Measurements from ENCODE around the gene CNTNAP2.

The CNTNAP2 gene

GRCh38 chr7:147300293-147300692 is 1183.7 kb downstream of the CNTNAP2 start:
- H3K9me3 ChIP-seq (ENCODE audit: insufficient read depth, low read length): no peaks in the 10 kb centered on the region
- H3K4me1 ChIP-seq (ENCODE audit: insufficient read depth, insufficient read length): no peaks in the 10 kb centered on the region
- DNase-seq (ENCODE audit: low read depth, low spot score): no peak
- TF ChIP-seq YY1 (IDR thresholded peaks at IDR 0.05; ENCODE audit: insufficient read depth, insufficient read length): no peak
- no peak for TF ChIP-seq SUZ12 (IDR thresholded peaks at IDR 0.05; ENCODE audit: extremely low read depth, insufficient read depth, insufficient read length)
- no peaks in the 10 kb centered on the region for H3K36me3 ChIP-seq (ENCODE audit: insufficient read depth, insufficient read length, low read length)
- H3K27me3 ChIP-seq (ENCODE audit: insufficient read depth, insufficient read length): no peaks in the 10 kb centered on the region
- no peak overlapping the region for H3K9ac ChIP-seq (ENCODE audit: insufficient read length, low read depth)
- no peak overlapping the region for H3K4me3 ChIP-seq (ENCODE audit: insufficient read length, low read depth)

DNA sequence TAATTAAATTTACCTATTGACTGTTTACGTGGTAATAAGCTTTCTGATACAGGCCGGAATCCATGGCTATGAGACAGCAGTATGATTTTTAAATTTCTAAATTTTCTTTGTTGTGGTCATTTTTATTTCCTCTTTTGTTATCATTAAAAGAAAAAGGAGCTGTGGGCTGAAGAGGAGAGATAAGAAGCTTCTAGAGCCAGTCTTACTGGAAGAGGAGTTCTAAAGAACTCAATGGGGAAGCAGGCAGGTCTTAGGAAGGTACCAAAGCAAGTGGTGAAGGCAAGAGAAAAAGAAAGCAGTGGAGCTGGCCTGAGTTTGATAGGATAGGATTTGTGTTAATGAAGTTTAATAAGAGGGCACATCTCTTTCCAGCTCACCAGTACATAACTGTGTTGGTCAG is 1187.8 kb downstream of the CNTNAP2 start:
- Histone ChIP-seq H3K4me3 (ENCODE audit: insufficient read length, low read depth) (no peak overlapping the region), H3K9me3 (ENCODE audit: insufficient read depth, low read length) (no peaks in the 10 kb centered on the region), H3K27me3 (ENCODE audit: insufficient read depth, insufficient read length) (no peaks in the 10 kb centered on the region), H3K36me3 (ENCODE audit: insufficient read depth, insufficient read length, low read length) (no peaks in the 10 kb centered on the region), H3K4me1 (ENCODE audit: insufficient read depth, insufficient read length) (no peaks in the 10 kb centered on the region), H3K9ac (ENCODE audit: insufficient read length, low read depth) (no peak overlapping the region)
- TF ChIP-seq SUZ12 (IDR thresholded peaks at IDR 0.05; ENCODE audit: extremely low read depth, insufficient read depth, insufficient read length) (no peak), ZNF274 (IDR thresholded peaks at IDR 0.05; ENCODE audit: low read depth, low read length) (no peak), YY1 (IDR thresholded peaks at IDR 0.05; ENCODE audit: insufficient read depth, insufficient read length) (no peak)
- no peak for DNase-seq (ENCODE audit: low read depth, low spot score)

DNA sequence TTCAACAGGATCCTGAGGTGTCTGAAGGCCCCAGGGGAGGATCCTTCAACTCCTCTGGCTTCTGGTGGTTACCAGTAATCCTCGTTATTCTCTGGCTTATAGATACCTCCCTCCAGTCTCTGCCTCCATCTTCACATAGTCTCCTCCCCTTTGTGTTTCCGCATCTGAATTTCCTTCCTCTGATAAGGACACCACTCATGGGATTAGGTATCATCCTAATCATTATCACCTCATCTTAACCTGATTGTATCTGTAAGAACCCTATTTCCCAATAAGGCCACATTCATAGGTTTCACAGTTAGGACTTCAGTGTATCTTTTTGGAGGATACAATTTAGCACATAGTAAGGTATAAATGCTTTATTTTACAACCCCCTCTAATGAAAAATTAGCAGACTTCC is 1189.2 kb downstream of the CNTNAP2 start:
- Histone ChIP-seq H3K9ac (ENCODE audit: insufficient read length, low read depth) (no peak overlapping the region), H3K27me3 (ENCODE audit: insufficient read depth, insufficient read length) (no peaks in the 10 kb centered on the region), H3K36me3 (ENCODE audit: insufficient read depth, insufficient read length, low read length) (no peaks in the 10 kb centered on the region), H3K4me3 (ENCODE audit: insufficient read length, low read depth) (no peak overlapping the region), H3K4me1 (ENCODE audit: insufficient read depth, insufficient read length) (no peaks in the 10 kb centered on the region), H3K9me3 (ENCODE audit: insufficient read depth, low read length) (no peaks in the 10 kb centered on the region)
- DNase-seq (ENCODE audit: low read depth, low spot score): no peak
- TF ChIP-seq SUZ12 (IDR thresholded peaks at IDR 0.05; ENCODE audit: extremely low read depth, insufficient read depth, insufficient read length) (no peak), YY1 (IDR thresholded peaks at IDR 0.05; ENCODE audit: insufficient read depth, insufficient read length) (no peak), ZNF274 (IDR thresholded peaks at IDR 0.05; ENCODE audit: low read depth, low read length) (no peak)

GRCh38 chr7:147308539-147308938 is 1191.9 kb downstream of the CNTNAP2 start:
- TF ChIP-seq ZNF274 (IDR thresholded peaks at IDR 0.05; ENCODE audit: low read depth, low read length) (no peak), YY1 (IDR thresholded peaks at IDR 0.05; ENCODE audit: insufficient read depth, insufficient read length) (no peak), SUZ12 (IDR thresholded peaks at IDR 0.05; ENCODE audit: extremely low read depth, insufficient read depth, insufficient read length) (no peak)

DNA sequence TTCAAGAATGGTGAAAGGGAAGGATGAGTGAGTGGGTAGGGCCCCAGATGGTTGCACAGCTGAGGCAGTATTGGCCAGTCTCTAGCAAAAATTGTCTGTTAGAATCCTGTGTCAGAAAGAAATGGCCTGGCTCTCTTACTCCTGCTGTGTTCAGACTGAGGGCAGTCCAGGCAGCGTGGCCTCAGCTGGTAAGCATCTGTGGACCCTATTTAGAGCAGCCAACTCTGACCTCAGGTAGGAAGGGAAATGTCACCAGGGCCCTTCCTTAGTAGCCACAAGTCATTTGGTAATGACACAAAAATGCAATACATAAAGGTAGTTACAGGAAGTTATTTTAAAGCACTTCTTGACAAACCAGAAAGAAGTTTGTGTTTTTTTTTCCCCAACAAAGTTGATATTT is 1194.7 kb downstream of the CNTNAP2 start:
- Histone ChIP-seq H3K4me1 (ENCODE audit: insufficient read depth, insufficient read length) (no peaks in the 10 kb centered on the region), H3K9me3 (ENCODE audit: insufficient read depth, low read length) (no peaks in the 10 kb centered on the region), H3K36me3 (ENCODE audit: insufficient read depth, insufficient read length, low read length) (no peaks in the 10 kb centered on the region), H3K9ac (ENCODE audit: insufficient read length, low read depth) (no peak overlapping the region), H3K4me3 (ENCODE audit: insufficient read length, low read depth) (no peak overlapping the region), H3K27me3 (ENCODE audit: insufficient read depth, insufficient read length) (no peaks in the 10 kb centered on the region)
- TF ChIP-seq YY1 (IDR thresholded peaks at IDR 0.05; ENCODE audit: insufficient read depth, insufficient read length): no peak
- TF ChIP-seq SUZ12 (IDR thresholded peaks at IDR 0.05; ENCODE audit: extremely low read depth, insufficient read depth, insufficient read length): no peak
- TF ChIP-seq ZNF274 (IDR thresholded peaks at IDR 0.05; ENCODE audit: low read depth, low read length): no peak
- no peak for DNase-seq (ENCODE audit: low read depth, low spot score)

More at GRCh38 chr7:147308539-147308938, 1191.9 kb downstream of the CNTNAP2 start:
- peak; percentile 1 for DNase-seq (ENCODE audit: low read depth, low spot score)
- Histone ChIP-seq H3K36me3 (ENCODE audit: insufficient read depth, insufficient read length, low read length) (no peaks in the 10 kb centered on the region), H3K4me3 (ENCODE audit: insufficient read length, low read depth) (no peak overlapping the region), H3K4me1 (ENCODE audit: insufficient read depth, insufficient read length) (no peaks in the 10 kb centered on the region), H3K27me3 (ENCODE audit: insufficient read depth, insufficient read length) (no peaks in the 10 kb centered on the region), H3K9ac (ENCODE audit: insufficient read length, low read depth) (no peak overlapping the region), H3K9me3 (ENCODE audit: insufficient read depth, low read length) (no peaks in the 10 kb centered on the region)

DNA sequence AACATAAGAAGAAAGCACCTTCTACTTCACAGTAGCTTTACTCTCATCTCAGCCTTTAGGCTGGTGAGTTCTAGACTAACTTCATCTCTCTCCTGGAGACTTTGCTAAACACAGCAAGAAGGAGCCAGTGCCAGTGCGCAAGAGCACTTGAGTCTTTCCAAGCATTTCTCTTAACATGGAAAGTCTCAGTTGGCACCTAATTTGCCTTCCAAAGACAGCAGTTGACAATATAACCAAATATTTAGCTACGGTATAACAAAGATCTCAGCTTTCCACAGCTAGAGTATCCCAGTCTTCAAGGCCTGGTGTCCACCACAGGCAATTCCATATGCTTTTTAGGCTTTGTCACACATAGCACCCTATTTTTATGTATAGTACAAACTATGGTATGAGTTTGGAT is 1204.9 kb downstream of the CNTNAP2 start:
- no peak for DNase-seq (ENCODE audit: low read depth, low spot score)
- Histone ChIP-seq H3K9me3 (ENCODE audit: insufficient read depth, low read length) (no peaks in the 10 kb centered on the region), H3K9ac (ENCODE audit: insufficient read length, low read depth) (no peak overlapping the region), H3K27me3 (ENCODE audit: insufficient read depth, insufficient read length) (no peaks in the 10 kb centered on the region), H3K4me3 (ENCODE audit: insufficient read length, low read depth) (no peak overlapping the region), H3K4me1 (ENCODE audit: insufficient read depth, insufficient read length) (no peaks in the 10 kb centered on the region), H3K36me3 (ENCODE audit: insufficient read depth, insufficient read length, low read length) (no peaks in the 10 kb centered on the region)
- no peak for TF ChIP-seq ZNF274 (IDR thresholded peaks at IDR 0.05; ENCODE audit: low read depth, low read length)
- TF ChIP-seq SUZ12 (IDR thresholded peaks at IDR 0.05; ENCODE audit: extremely low read depth, insufficient read depth, insufficient read length): no peak
- no peak for TF ChIP-seq YY1 (IDR thresholded peaks at IDR 0.05; ENCODE audit: insufficient read depth, insufficient read length)

- H3K36me3 ChIP-seq (ENCODE audit: insufficient read depth, insufficient read length, low read length): no peaks in the 10 kb centered on the region
- TF ChIP-seq YY1 (IDR thresholded peaks at IDR 0.05; ENCODE audit: insufficient read depth, insufficient read length) (no peak), ZNF274 (IDR thresholded peaks at IDR 0.05; ENCODE audit: low read depth, low read length) (no peak), SUZ12 (IDR thresholded peaks at IDR 0.05; ENCODE audit: extremely low read depth, insufficient read depth, insufficient read length) (no peak)
- DNase-seq (ENCODE audit: low read depth, low spot score): no peak
- no peak overlapping the region for H3K9ac ChIP-seq (ENCODE audit: insufficient read length, low read depth)
- no peaks in the 10 kb centered on the region for H3K27me3 ChIP-seq (ENCODE audit: insufficient read depth, insufficient read length)
- H3K9me3 ChIP-seq (ENCODE audit: insufficient read depth, low read length): no peaks in the 10 kb centered on the region
- H3K4me1 ChIP-seq (ENCODE audit: insufficient read depth, insufficient read length): no peaks in the 10 kb centered on the region
- H3K4me3 ChIP-seq (ENCODE audit: insufficient read length, low read depth): no peak overlapping the region
These were observed 1216.4 kb downstream of the CNTNAP2 start for GRCh38 chr7:147332988-147333387.

DNA sequence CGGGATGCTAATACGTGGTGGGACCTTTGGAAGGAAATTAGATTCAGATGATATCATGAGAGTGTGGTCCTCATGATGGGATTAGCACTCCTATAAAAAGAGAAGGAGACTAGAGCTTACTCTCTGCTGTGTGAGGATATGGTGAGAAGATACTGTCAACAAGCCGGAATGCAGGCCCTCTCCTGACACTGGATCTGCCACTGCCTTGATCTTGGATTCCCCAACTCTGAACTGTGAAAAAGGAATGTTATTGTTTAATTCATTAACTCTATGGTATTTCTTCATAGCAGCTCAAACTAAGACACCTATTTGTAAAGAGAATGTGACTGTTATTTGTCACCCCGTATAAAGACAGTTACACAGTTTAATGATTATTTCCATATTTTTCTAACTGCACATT is 1246.5 kb downstream of the CNTNAP2 start:
- H3K4me3 ChIP-seq (ENCODE audit: insufficient read length, low read depth): no peak overlapping the region
- no peaks in the 10 kb centered on the region for H3K36me3 ChIP-seq (ENCODE audit: insufficient read depth, insufficient read length, low read length)
- H3K9me3 ChIP-seq (ENCODE audit: insufficient read depth, low read length): no peaks in the 10 kb centered on the region
- H3K4me1 ChIP-seq (ENCODE audit: insufficient read depth, insufficient read length): no peaks in the 10 kb centered on the region
- H3K27me3 ChIP-seq (ENCODE audit: insufficient read depth, insufficient read length): no peaks in the 10 kb centered on the region
- H3K9ac ChIP-seq (ENCODE audit: insufficient read length, low read depth): no peak overlapping the region
- no peak for TF ChIP-seq SUZ12 (IDR thresholded peaks at IDR 0.05; ENCODE audit: extremely low read depth, insufficient read depth, insufficient read length)
- no peak for TF ChIP-seq YY1 (IDR thresholded peaks at IDR 0.05; ENCODE audit: insufficient read depth, insufficient read length)
- TF ChIP-seq ZNF274 (IDR thresholded peaks at IDR 0.05; ENCODE audit: low read depth, low read length): no peak
- DNase-seq (ENCODE audit: low read depth, low spot score): no peak
